Measurements from ENCODE around the gene GADL1. TPM values are rescaled to one million over a fixed set of nuclear protein-coding genes. Genes with fewer than 3 reads are reported as not detected.

Gene GADL1
- total RNA-seq, 1 experiment from 2014 or later = 0.09 TPM

- H3K9me3 Mint-ChIP-seq = no peaks in the 10 kb centered on the region
- no peaks in the 10 kb centered on the region for H4K20me1 ChIP-seq (ENCODE audit: control insufficient read depth, insufficient read depth, insufficient read length)
- H3K36me3 Mint-ChIP-seq (ENCODE audit: insufficient read depth in 1 of 3, low read depth in 3 of 3) = peaks cover 0 to 5% (median 0%) of the 10 kb centered on the region in 3 experiments; a peak in 1 of 7 replicates
- no peak overlapping the region for H2BK20ac ChIP-seq (ENCODE audit: low read depth, low read length, poor library complexity, severe bottlenecking)
- H3K4ac ChIP-seq (ENCODE audit: low read depth, low read length) = no peak overlapping the region
- no peak overlapping the region for H3K14ac ChIP-seq (ENCODE audit: insufficient read depth, low read length)
- H3K18ac ChIP-seq (ENCODE audit: insufficient read length, low read depth, low read length) = no peak overlapping the region
- no peak overlapping the region for H2AK5ac ChIP-seq (ENCODE audit: insufficient read length, low read length)
- no peak overlapping the region for H3K56ac ChIP-seq (ENCODE audit: insufficient read length, low read depth, low read length)
- peaks cover 0 to 3% of the 10 kb centered on the region in 2 experiments; a peak in 1 of 4 replicates for H3K4me1 Mint-ChIP-seq
- no peak overlapping the region for H3K27ac Mint-ChIP-seq
- no peak overlapping the region for H3K9ac ChIP-seq (ENCODE audit: extremely low read depth, insufficient read length, low read length)
- H3K4me1 ChIP-seq (ENCODE audit: insufficient read depth, low read length) = no peaks in the 10 kb centered on the region; the same call in 1 of the 2 replicates
- H2BK120ac ChIP-seq (ENCODE audit: low read depth, low read length, poor library complexity, severe bottlenecking) = no peak overlapping the region
- H2BK12ac ChIP-seq (ENCODE audit: insufficient read length, low read depth, low read length) = no peak overlapping the region
- WGBS (ENCODE audit: extremely low coverage, insufficient read length, low lambda C conversion rate) = no CpG with 5 or more reads among the region's 1 CpG
- no peak overlapping the region for H4K5ac ChIP-seq (ENCODE audit: insufficient read length, low read depth, low read length)
- no peak for DNase-seq
- no peaks in the 10 kb centered on the region for H3K79me1 ChIP-seq (ENCODE audit: insufficient read depth, low read depth, low read length, poor library complexity, severe bottlenecking)
- no peak overlapping the region for H3K27ac ChIP-seq (ENCODE audit: insufficient read length, low read depth, low read length)
- no peak overlapping the region for H2BK15ac ChIP-seq (ENCODE audit: low read depth, low read length)
- H2AFZ ChIP-seq (ENCODE audit: low read length) = no peak overlapping the region
- H3K4me3 Mint-ChIP-seq = no peak overlapping the region
- no peak overlapping the region for H3K23ac ChIP-seq (ENCODE audit: insufficient read length, low read depth, low read length)
- H4K8ac ChIP-seq (replicated peaks; ENCODE audit: insufficient read length, low read depth, low read length) = no peak overlapping the region
- no peak overlapping the region for H3K4me2 ChIP-seq (ENCODE audit: insufficient read depth, insufficient read length, low read length)
- no peaks in the 10 kb centered on the region for H3K27me3 Mint-ChIP-seq (ENCODE audit: low read depth)
- no peak for TF ChIP-seq CTCF (conservative IDR thresholded peaks at IDR 0.05)
- H3K9me3 ChIP-seq (ENCODE audit: control insufficient read depth, low read depth, low read length) = no peaks in the 10 kb centered on the region
- H3K79me2 ChIP-seq (ENCODE audit: insufficient read depth, low read length) = no peaks in the 10 kb centered on the region
- no peaks in the 10 kb centered on the region for H3K27me3 ChIP-seq (ENCODE audit: insufficient read depth, low read length)
- no peak overlapping the region for H3T11ph ChIP-seq (ENCODE audit: low read length)
- no peak overlapping the region for H2BK5ac ChIP-seq (ENCODE audit: insufficient read length, low read length)
- no peaks in the 10 kb centered on the region for H3K23me2 ChIP-seq (ENCODE audit: insufficient read length, low read depth, low read length, poor library complexity, severe bottlenecking)
- no peak overlapping the region for H4K91ac ChIP-seq (ENCODE audit: insufficient read length, low read depth, low read length)
Measured at GRCh38 chr3:30733209-30733608, 161.3 kb downstream of the GADL1 start.

All from H9 (cell line).